Activated CD8-positive, alpha-beta memory T cell treated with anti-CD3 and anti-CD28 coated beads for 1 hour (primary cell): Measurements from ENCODE around the gene FADS1.
A peak's percentile ranks its signal among the peaks of the same experiment; 100 is the strongest.

Experiments
- DNase-seq, 2 donors: peaks; one replicate each; pipeline ENCODE4 v3.0.0-alpha.2; 2020; ENCODE audit warnings: low read depth in 1 of 2; ENCODE audit errors: extremely low read depth in 1 of 2

FADS1 gene

GRCh38 chr11:61778357-61778886 is 38.4 kb downstream of the FADS1 start:
- DNase-seq, result no peak

DNA sequence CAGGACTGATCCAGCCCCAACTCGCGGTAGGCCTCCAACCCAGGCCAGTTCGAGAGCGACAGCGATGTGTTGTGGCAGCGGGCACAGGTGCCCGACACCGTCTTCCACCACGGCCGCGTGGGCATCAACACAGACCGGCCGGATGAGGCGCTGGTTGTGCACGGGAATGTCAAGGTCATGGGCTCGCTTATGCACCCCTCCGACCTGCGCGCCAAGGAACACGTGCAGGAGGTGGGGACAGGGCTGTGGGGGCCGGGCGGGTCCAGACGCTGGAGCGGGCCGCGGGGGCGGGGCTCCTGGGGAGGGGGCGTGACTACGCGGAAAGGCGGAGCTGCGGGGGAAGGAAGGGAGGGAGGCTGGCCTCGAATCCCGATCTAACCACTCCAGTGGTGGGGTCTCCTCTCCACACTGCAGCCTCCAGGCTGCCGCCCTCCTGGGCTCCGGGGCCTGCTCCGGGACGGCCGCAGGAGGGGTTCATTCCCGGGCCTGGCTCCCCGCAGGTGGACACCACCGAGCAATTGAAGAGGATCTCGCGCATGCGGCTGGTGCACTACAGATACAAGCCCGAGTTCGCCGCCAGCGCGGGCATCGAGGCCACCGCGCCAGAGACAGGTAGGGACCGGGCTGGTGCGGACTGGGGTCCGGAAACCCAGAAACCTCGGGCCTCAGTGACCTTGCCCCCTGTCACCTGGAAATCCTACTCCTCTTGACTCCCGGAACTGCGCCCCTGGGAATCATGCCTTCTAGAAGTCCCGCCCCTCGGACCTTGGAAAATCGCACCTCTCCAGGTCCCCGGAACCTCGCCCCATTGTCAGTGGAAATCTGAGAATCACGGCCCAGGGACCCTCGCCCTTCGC is 39.3 kb downstream of the FADS1 start:
- DNase-seq, result peak in 1 of 2 donors; percentile 45

GRCh38 chr11:61776561-61777075 is 40.2 kb downstream of the FADS1 start:
- DNase-seq, result peak in 1 of 2 donors; percentile 35

GRCh38 chr11:61775606-61776554 is 40.9 kb downstream of the FADS1 start:
- no peak for DNase-seq

DNA sequence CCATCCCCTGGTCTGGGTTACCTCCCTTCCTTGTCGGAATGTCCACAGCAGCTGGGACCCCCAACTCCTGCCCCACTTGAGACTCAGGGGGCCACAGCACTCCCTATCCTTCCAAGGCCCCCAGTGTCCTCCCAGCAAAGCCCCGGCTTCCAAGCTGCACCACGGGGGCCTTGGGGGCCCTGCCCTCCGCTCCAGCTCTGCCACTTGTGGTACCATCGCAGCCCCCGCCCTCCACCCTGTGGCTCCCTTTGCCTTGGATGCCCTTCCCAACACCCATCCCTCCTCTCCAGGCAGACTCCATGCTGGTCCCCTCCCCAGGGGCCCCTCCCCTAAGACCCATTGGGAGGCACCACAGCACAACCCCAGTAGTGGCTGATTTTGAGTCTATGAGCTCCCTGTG is 41.7 kb downstream of the FADS1 start:
- DNase-seq, result no peak

GRCh38 chr11:61774411-61774810 is 42.4 kb downstream of the FADS1 start:
- no peak for DNase-seq

- DNase-seq, result no peak
Observed at GRCh38 chr11:61773809-61774208, 43.0 kb downstream of the FADS1 start.

- DNase-seq, result no peak
Observed at GRCh38 chr11:61773356-61773755, 43.4 kb downstream of the FADS1 start.

GRCh38 chr11:61771985-61772455 is 44.8 kb downstream of the FADS1 start:
- no peak for DNase-seq

- no peak for DNase-seq
Observed at GRCh38 chr11:61771195-61771894, 45.5 kb downstream of the FADS1 start.

GRCh38 chr11:61769946-61770683 is 46.7 kb downstream of the FADS1 start:
- DNase-seq, result no peak

GRCh38 chr11:61769169-61769920 is 47.5 kb downstream of the FADS1 start:
- no peak for DNase-seq

GRCh38 chr11:61768376-61769076 is 48.3 kb downstream of the FADS1 start:
- no peak for DNase-seq

DNA sequence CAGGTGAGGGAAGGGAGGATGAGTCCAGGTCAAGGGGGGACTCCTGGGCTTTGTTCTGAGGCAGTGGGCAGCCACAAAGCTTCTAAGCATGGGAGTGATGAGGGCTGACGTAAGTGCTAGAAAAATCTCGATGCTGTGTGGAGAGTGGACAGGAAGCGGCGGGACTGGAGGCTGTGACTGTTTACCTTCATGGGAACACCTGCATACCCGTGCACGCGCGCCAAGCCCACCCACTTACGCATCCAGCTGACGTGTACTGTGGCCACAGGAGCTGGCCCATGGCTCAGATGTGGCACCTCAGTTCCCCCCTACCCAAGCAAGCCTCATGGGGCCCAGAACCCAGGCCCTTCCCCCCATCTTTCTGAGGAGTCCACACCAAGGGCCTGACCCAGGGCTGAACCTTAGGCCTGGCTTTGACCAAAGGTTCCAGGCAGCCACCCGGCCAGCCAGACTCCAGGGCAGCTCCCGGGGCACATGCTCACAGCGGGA is 50.4 kb downstream of the FADS1 start:
- DNase-seq, result no peak

DNA sequence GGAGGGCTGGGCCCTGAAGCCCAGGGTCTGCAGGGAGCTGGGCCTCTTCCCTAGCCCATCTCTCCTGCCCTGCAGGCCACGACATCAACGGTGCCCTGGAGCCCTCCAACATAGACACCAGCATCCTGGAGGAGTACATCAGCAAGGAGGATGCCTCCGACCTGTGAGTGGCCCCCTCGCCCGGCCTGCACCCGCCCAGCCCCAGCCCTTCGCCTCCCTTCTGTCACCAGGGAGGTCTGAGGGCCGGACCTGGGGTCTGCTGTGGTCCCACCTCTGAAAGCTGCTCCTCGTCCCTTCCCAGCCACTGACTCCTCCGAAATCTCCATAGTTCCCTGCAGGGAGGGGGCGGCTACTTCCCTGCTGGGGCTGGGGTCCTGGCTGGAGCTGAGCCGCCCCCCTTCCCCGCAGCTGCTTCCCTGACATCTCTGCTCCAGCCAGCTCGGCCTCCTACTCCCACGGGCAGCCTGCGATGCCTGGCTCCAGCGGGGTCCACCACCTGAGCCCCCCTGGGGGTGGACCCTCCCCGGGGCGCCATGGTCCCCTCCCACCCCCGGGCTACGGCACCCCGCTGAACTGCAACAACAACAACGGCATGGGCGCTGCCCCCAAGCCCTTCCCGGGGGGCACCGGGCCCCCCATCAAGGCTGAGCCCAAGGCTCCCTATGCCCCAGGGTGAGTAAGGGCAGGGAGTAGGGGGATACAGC is 51.1 kb downstream of the FADS1 start:
- DNase-seq, result no peak

- no peak for DNase-seq
Observed at GRCh38 chr11:61764606-61765260, 52.1 kb downstream of the FADS1 start.

- no peak for DNase-seq
Observed at GRCh38 chr11:61763930-61764605, 52.7 kb downstream of the FADS1 start.
